Measurements from ENCODE around the gene VPS50. TPM values are rescaled to one million over a fixed set of nuclear protein-coding genes. Genes with fewer than 3 reads are reported as not detected.

VPS50 gene
- total RNA-seq, 1 experiment from 2014 or later, result 9.2 TPM

DNA sequence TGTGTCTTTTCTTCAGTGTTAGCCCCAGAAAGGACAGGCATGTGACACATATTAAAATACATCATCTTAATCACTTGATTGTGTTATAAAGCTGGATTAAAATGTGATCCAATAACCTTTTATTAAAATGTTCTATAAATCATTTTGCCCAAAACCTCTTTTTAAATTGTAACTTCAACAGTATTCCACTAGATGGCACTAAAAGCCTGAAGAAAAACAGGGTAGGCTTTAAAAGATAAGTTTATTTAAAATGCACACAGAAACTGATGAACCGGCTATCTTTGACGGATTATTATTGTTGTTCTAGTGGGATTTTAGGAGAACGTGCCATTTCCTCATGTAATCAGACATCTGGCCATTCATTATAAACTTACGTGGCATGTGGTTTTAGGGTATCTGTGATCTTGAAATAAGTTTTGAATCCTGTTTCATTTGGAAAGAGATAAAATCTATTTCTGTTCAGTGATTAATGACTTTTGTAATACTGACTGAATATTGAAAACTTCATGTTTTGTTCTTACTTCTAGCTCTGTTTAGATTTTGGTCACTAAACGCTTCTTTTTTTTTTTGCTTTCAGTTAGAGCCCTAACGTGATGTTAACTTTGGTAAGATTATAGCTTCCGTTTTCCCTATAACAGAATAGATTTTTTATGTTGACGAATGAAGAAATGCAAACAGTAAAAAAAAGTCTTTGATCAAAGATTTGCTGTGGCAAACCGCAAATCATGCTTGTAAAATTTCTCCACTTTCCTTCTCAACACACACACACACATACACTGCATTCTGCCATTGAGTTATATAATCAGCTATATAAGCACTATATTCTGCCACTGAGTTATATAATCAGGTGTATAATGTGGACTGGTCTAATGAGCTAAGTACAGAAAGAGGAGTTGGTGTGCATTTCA is 13.6 kb downstream of the VPS50 start:
- no peak overlapping the region for H3K4me3 Mint-ChIP-seq
- no peak for TF ChIP-seq CBFB (CRISPR knock-in tag; IDR thresholded peaks at IDR 0.05; ENCODE audit: low read depth)
- TF ChIP-seq, protein P1, sequence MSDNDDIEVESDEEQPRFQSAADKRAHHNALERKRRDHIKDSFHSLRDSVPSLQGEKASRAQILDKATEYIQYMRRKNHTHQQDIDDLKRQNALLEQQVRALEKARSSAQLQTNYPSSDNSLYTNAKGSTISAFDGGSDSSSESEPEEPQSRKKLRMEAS (CRISPR knock-in tag; IDR thresholded peaks at IDR 0.05), result no peak
- TF ChIP-seq, protein P2, sequence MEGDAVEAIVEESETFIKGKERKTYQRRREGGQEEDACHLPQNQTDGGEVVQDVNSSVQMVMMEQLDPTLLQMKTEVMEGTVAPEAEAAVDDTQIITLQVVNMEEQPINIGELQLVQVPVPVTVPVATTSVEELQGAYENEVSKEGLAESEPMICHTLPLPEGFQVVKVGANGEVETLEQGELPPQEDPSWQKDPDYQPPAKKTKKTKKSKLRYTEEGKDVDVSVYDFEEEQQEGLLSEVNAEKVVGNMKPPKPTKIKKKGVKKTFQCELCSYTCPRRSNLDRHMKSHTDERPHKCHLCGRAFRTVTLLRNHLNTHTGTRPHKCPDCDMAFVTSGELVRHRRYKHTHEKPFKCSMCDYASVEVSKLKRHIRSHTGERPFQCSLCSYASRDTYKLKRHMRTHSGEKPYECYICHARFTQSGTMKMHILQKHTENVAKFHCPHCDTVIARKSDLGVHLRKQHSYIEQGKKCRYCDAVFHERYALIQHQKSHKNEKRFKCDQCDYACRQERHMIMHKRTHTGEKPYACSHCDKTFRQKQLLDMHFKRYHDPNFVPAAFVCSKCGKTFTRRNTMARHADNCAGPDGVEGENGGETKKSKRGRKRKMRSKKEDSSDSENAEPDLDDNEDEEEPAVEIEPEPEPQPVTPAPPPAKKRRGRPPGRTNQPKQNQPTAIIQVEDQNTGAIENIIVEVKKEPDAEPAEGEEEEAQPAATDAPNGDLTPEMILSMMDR (IDR thresholded peaks at IDR 0.05), result peak; percentile 73
- TF ChIP-seq, protein P3, sequence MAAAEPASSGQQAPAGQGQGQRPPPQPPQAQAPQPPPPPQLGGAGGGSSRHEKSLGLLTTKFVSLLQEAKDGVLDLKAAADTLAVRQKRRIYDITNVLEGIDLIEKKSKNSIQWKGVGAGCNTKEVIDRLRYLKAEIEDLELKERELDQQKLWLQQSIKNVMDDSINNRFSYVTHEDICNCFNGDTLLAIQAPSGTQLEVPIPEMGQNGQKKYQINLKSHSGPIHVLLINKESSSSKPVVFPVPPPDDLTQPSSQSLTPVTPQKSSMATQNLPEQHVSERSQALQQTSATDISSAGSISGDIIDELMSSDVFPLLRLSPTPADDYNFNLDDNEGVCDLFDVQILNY (CRISPR knock-in tag; IDR thresholded peaks at IDR 0.05), result no peak
- no peak for TF ChIP-seq ZNF416 (CRISPR knock-in tag; IDR thresholded peaks at IDR 0.05)
- ChIA-PET CTCF (interaction anchor here (0.5 to 2.5 kb wide), 7 partner anchors 53 to 456 kb away, joined by 3 to 23 read pairs (median 4); no protein-coding TSS in a partner anchor), POLR2A (no interaction called here)
- H3K36me3 Mint-ChIP-seq, result no peaks in the 10 kb centered on the region
- no peaks in the 10 kb centered on the region for H3K4me1 Mint-ChIP-seq
- DNase-seq (ENCODE audit: low spot score) (no peak), ATAC-seq (no peak)
- no peaks in the 10 kb centered on the region for H3K9me3 Mint-ChIP-seq
- no peaks in the 10 kb centered on the region for H3K27me3 Mint-ChIP-seq (ENCODE audit: low read depth)
- H3K27ac Mint-ChIP-seq, result no peak overlapping the region

DNA sequence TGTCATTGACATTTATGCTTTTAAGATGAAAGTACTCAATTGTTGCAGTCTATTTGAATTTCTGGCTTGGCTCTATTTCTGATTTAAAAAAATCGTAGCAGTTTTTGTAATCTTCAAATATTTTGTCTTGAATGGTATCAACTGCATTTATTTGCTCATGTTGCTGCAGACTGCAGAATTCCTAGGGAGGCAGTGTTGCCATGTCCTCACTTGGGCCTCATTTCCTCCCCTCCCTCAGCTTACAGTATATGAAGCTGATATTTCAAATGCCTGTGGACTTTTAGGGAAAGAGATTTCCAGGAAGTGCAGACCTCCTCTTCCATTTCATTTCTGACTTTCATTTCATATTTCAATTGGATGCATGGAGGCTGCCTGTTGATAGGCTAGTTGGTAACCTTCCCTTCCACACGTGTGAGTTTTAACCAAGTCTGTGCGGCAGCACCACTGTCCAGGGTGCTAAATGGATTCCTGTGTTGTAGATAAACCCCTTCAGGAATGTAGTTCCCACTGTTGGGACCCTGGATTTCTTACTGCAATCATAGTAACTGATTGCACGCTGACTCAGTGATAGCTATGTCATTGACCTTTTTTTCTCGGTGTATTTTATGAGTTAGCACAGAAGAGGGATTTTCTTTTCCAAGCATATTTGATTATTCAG is 17.5 kb downstream of the VPS50 start:
- peak; percentile 13 for DNase-seq (ENCODE audit: low spot score)
- no peaks in the 10 kb centered on the region for H3K36me3 Mint-ChIP-seq
- CTCF ChIA-PET, result interaction anchor here (1.3 kb wide), 1 partner anchor 125 kb away, joined by 6 read pairs; no protein-coding TSS in a partner anchor
- H3K4me3 Mint-ChIP-seq, result no peak overlapping the region
- H3K27ac Mint-ChIP-seq, result no peak overlapping the region
- H3K27me3 Mint-ChIP-seq (ENCODE audit: low read depth), result no peaks in the 10 kb centered on the region
- peak; percentile 91 for ATAC-seq
- no peaks in the 10 kb centered on the region for H3K4me1 Mint-ChIP-seq
- H3K9me3 Mint-ChIP-seq, result no peaks in the 10 kb centered on the region
- TF ChIP-seq, protein P4, sequence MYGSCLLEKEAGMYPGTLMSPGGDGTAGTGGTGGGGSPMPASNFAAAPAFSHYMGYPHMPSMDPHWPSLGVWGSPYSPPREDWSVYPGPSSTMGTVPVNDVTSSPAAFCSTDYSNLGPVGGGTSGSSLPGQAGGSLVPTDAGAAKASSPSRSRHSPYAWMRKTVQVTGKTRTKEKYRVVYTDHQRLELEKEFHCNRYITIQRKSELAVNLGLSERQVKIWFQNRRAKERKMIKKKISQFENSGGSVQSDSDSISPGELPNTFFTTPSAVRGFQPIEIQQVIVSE (CRISPR knock-in tag; IDR thresholded peaks at IDR 0.05; ENCODE audit: borderline replicate concordance), result no peak
- TF ChIP-seq, protein P5, sequence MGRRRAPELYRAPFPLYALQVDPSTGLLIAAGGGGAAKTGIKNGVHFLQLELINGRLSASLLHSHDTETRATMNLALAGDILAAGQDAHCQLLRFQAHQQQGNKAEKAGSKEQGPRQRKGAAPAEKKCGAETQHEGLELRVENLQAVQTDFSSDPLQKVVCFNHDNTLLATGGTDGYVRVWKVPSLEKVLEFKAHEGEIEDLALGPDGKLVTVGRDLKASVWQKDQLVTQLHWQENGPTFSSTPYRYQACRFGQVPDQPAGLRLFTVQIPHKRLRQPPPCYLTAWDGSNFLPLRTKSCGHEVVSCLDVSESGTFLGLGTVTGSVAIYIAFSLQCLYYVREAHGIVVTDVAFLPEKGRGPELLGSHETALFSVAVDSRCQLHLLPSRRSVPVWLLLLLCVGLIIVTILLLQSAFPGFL (CRISPR knock-in tag; IDR thresholded peaks at IDR 0.05; ENCODE audit: borderline replicate concordance), result no peak
- TF ChIP-seq KAT7 (CRISPR knock-in tag; IDR thresholded peaks at IDR 0.05; ENCODE audit: borderline replicate concordance) (no peak), EMX1 (CRISPR knock-in tag; IDR thresholded peaks at IDR 0.05) (no peak), ZBTB21 (CRISPR knock-in tag; IDR thresholded peaks at IDR 0.05; ENCODE audit: borderline replicate concordance) (no peak), ZNF671 (CRISPR knock-in tag; IDR thresholded peaks at IDR 0.05) (no peak), NR2C2 (CRISPR knock-in tag; IDR thresholded peaks at IDR 0.05) (no peak), ZNF416 (CRISPR knock-in tag; IDR thresholded peaks at IDR 0.05) (no peak), TP53 (CRISPR knock-in tag; IDR thresholded peaks at IDR 0.05) (no peak)
- TF ChIP-seq, protein P6, sequence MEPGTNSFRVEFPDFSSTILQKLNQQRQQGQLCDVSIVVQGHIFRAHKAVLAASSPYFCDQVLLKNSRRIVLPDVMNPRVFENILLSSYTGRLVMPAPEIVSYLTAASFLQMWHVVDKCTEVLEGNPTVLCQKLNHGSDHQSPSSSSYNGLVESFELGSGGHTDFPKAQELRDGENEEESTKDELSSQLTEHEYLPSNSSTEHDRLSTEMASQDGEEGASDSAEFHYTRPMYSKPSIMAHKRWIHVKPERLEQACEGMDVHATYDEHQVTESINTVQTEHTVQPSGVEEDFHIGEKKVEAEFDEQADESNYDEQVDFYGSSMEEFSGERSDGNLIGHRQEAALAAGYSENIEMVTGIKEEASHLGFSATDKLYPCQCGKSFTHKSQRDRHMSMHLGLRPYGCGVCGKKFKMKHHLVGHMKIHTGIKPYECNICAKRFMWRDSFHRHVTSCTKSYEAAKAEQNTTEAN (CRISPR knock-in tag; IDR thresholded peaks at IDR 0.05), result no peak
- TF ChIP-seq, protein P7, sequence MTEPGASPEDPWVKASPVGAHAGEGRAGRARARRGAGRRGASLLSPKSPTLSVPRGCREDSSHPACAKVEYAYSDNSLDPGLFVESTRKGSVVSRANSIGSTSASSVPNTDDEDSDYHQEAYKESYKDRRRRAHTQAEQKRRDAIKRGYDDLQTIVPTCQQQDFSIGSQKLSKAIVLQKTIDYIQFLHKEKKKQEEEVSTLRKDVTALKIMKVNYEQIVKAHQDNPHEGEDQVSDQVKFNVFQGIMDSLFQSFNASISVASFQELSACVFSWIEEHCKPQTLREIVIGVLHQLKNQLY (CRISPR knock-in tag; IDR thresholded peaks at IDR 0.05), result no peak
- TF ChIP-seq, protein P8, sequence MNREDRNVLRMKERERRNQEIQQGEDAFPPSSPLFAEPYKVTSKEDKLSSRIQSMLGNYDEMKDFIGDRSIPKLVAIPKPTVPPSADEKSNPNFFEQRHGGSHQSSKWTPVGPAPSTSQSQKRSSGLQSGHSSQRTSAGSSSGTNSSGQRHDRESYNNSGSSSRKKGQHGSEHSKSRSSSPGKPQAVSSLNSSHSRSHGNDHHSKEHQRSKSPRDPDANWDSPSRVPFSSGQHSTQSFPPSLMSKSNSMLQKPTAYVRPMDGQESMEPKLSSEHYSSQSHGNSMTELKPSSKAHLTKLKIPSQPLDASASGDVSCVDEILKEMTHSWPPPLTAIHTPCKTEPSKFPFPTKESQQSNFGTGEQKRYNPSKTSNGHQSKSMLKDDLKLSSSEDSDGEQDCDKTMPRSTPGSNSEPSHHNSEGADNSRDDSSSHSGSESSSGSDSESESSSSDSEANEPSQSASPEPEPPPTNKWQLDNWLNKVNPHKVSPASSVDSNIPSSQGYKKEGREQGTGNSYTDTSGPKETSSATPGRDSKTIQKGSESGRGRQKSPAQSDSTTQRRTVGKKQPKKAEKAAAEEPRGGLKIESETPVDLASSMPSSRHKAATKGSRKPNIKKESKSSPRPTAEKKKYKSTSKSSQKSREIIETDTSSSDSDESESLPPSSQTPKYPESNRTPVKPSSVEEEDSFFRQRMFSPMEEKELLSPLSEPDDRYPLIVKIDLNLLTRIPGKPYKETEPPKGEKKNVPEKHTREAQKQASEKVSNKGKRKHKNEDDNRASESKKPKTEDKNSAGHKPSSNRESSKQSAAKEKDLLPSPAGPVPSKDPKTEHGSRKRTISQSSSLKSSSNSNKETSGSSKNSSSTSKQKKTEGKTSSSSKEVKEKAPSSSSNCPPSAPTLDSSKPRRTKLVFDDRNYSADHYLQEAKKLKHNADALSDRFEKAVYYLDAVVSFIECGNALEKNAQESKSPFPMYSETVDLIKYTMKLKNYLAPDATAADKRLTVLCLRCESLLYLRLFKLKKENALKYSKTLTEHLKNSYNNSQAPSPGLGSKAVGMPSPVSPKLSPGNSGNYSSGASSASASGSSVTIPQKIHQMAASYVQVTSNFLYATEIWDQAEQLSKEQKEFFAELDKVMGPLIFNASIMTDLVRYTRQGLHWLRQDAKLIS (CRISPR knock-in tag; IDR thresholded peaks at IDR 0.05; ENCODE audit: borderline replicate concordance), result no peak
- POLR2A ChIA-PET, result no interaction called here
